ENCODE measurements around the gene PLEKHA7. TPM values are rescaled to one million over a fixed set of nuclear protein-coding genes. Genes with fewer than 3 reads are reported as not detected.

Gene PLEKHA7
- total and polyA plus RNA-seq, 5 donors, result 16.2 to 44.6 (median 33.8) TPM

- Histone ChIP-seq H3K4me3 (ENCODE audit: low read length) (no peak overlapping the region), H3K27ac (ENCODE audit: low read length) (peak overlapping the region; percentile 38), H3K9me3 (ENCODE audit: control insufficient read depth, low read length) (no peaks in the 10 kb centered on the region), H3K4me1 (ENCODE audit: control insufficient read depth, insufficient read depth, low read length) (peaks cover 23% of the 10 kb centered on the region), H3K27me3 (ENCODE audit: control insufficient read depth, insufficient read depth) (no peaks in the 10 kb centered on the region)
- WGBS, result 39% methylated on average over 7 of the region's 7 CpGs
- DNase-seq (peak; percentile 64 to 81 (median 76)), ATAC-seq (peak; percentile 77 to 81)
- intact Hi-C loops (cut with DNase I), result loop anchor here in 3 of 4 donors (5.0 to 10.0 kb wide), 6 partner anchors 97 to 279 kb away; partner anchors contain the start of gene PLEKHA7 (in 1 of the 3)
Measured at GRCh38 chr11:16785520-16786128, 228.6 kb downstream of the PLEKHA7 start.

GRCh38 chr11:16784666-16785065 is 229.5 kb downstream of the PLEKHA7 start:
- Histone ChIP-seq H3K4me3 (ENCODE audit: low read length) (no peak overlapping the region), H3K27ac (ENCODE audit: low read length) (peak overlapping the region; percentile 38), H3K9me3 (ENCODE audit: control insufficient read depth, low read length) (no peaks in the 10 kb centered on the region), H3K27me3 (ENCODE audit: control insufficient read depth, insufficient read depth) (no peaks in the 10 kb centered on the region), H3K4me1 (ENCODE audit: control insufficient read depth, insufficient read depth, low read length) (peaks cover 23% of the 10 kb centered on the region)
- WGBS, result 23% methylated on average over 2 of the region's 2 CpGs
- no peak for DNase-seq
- peak; percentile 27 to 42 for ATAC-seq
- intact Hi-C loops (cut with DNase I), result loop anchor here in 3 of 4 donors (5.0 to 10.0 kb wide), 6 partner anchors 98 to 280 kb away; partner anchors contain the start of gene PLEKHA7 (in 1 of the 3)

GRCh38 chr11:16784097-16784496 is 230.1 kb downstream of the PLEKHA7 start:
- no peak for ATAC-seq
- Histone ChIP-seq H3K9me3 (ENCODE audit: control insufficient read depth, low read length) (no peaks in the 10 kb centered on the region), H3K4me1 (ENCODE audit: control insufficient read depth, insufficient read depth, low read length) (peaks cover 19% of the 10 kb centered on the region), H3K27ac (ENCODE audit: low read length) (no peak overlapping the region), H3K4me3 (ENCODE audit: low read length) (no peak overlapping the region), H3K27me3 (ENCODE audit: control insufficient read depth, insufficient read depth) (no peaks in the 10 kb centered on the region)
- WGBS, result 63% methylated on average over 2 of the region's 2 CpGs
- no peak for DNase-seq
- intact Hi-C loops (cut with DNase I), result loop anchor here in 3 of 4 donors (10.0 kb wide), 3 partner anchors 151 to 281 kb away; no protein-coding TSS in a partner anchor

GRCh38 chr11:16783321-16783801 is 230.9 kb downstream of the PLEKHA7 start:
- Histone ChIP-seq H3K27me3 (ENCODE audit: control insufficient read depth, insufficient read depth) (no peaks in the 10 kb centered on the region), H3K4me3 (ENCODE audit: low read length) (no peak overlapping the region), H3K9me3 (ENCODE audit: control insufficient read depth, low read length) (no peaks in the 10 kb centered on the region), H3K4me1 (ENCODE audit: control insufficient read depth, insufficient read depth, low read length) (peaks cover 16% of the 10 kb centered on the region), H3K27ac (ENCODE audit: low read length) (no peak overlapping the region)
- peak in 1 of 3 donors; percentile 57 for DNase-seq
- 90% methylated on average over 22 of the region's 22 CpGs for WGBS
- no peak for ATAC-seq
- intact Hi-C loops (cut with DNase I), result loop anchor here in 3 of 4 donors (10.0 kb wide), 3 partner anchors 151 to 281 kb away; no protein-coding TSS in a partner anchor

GRCh38 chr11:16781936-16782919 is 232.0 kb downstream of the PLEKHA7 start:
- Histone ChIP-seq H3K4me1 (ENCODE audit: control insufficient read depth, insufficient read depth, low read length) (peaks cover 16% of the 10 kb centered on the region), H3K9me3 (ENCODE audit: control insufficient read depth, low read length) (no peaks in the 10 kb centered on the region), H3K4me3 (ENCODE audit: low read length) (no peak overlapping the region), H3K27me3 (ENCODE audit: control insufficient read depth, insufficient read depth) (no peaks in the 10 kb centered on the region), H3K27ac (ENCODE audit: low read length) (no peak overlapping the region)
- ATAC-seq (no peak), DNase-seq (no peak)
- intact Hi-C loops (cut with DNase I), result loop anchor here in 3 of 4 donors (10.0 kb wide), 3 partner anchors 153 to 283 kb away; no protein-coding TSS in a partner anchor
- 80% methylated on average over 11 of the region's 11 CpGs for WGBS

GRCh38 chr11:16780698-16781550 is 233.3 kb downstream of the PLEKHA7 start:
- H3K9me3 ChIP-seq (ENCODE audit: control insufficient read depth, low read length), result no peaks in the 10 kb centered on the region
- peaks cover 8% of the 10 kb centered on the region for H3K4me1 ChIP-seq (ENCODE audit: control insufficient read depth, insufficient read depth, low read length)
- WGBS, result 85% methylated on average over 19 of the region's 19 CpGs
- ATAC-seq (no peak), DNase-seq (no peak)
- no peaks in the 10 kb centered on the region for H3K27me3 ChIP-seq (ENCODE audit: control insufficient read depth, insufficient read depth)
- H3K27ac ChIP-seq (ENCODE audit: low read length), result no peak overlapping the region
- no peak overlapping the region for H3K4me3 ChIP-seq (ENCODE audit: low read length)
- intact Hi-C loops (cut with DNase I), result loop anchor here in 3 of 4 donors (10.0 kb wide), 3 partner anchors 154 to 284 kb away; no protein-coding TSS in a partner anchor

GRCh38 chr11:16780146-16780545 is 234.1 kb downstream of the PLEKHA7 start:
- peaks cover 4% of the 10 kb centered on the region for H3K4me1 ChIP-seq (ENCODE audit: control insufficient read depth, insufficient read depth, low read length)
- WGBS, result 78% methylated on average over 2 of the region's 2 CpGs
- peak in 2 of 3 donors; percentile 58 to 61 for DNase-seq
- H3K4me3 ChIP-seq (ENCODE audit: low read length), result no peak overlapping the region
- intact Hi-C loops (cut with DNase I), result loop anchor here in 3 of 4 donors (10.0 kb wide), 3 partner anchors 155 to 285 kb away; no protein-coding TSS in a partner anchor
- no peaks in the 10 kb centered on the region for H3K9me3 ChIP-seq (ENCODE audit: control insufficient read depth, low read length)
- no peaks in the 10 kb centered on the region for H3K27me3 ChIP-seq (ENCODE audit: control insufficient read depth, insufficient read depth)
- H3K27ac ChIP-seq (ENCODE audit: low read length), result no peak overlapping the region
- ATAC-seq, result peak in 1 of 2 donors; percentile 18

- no peak overlapping the region for H3K4me3 ChIP-seq (ENCODE audit: low read length)
- no peaks in the 10 kb centered on the region for H3K9me3 ChIP-seq (ENCODE audit: control insufficient read depth, low read length)
- intact Hi-C loops (cut with DNase I), result no loop called here
- H3K27ac ChIP-seq (ENCODE audit: low read length), result no peak overlapping the region
- no peaks in the 10 kb centered on the region for H3K4me1 ChIP-seq (ENCODE audit: control insufficient read depth, insufficient read depth, low read length)
- H3K27me3 ChIP-seq (ENCODE audit: control insufficient read depth, insufficient read depth), result no peaks in the 10 kb centered on the region
- DNase-seq (peak in 2 of 3 donors; percentile 63 to 64), ATAC-seq (peak; percentile 22 to 38)
- WGBS, result 75% methylated on average over 8 of the region's 8 CpGs
Measured at GRCh38 chr11:16779436-16779835, 234.8 kb downstream of the PLEKHA7 start.

- DNase-seq (no peak), ATAC-seq (no peak)
- Histone ChIP-seq H3K27ac (ENCODE audit: low read length) (no peak overlapping the region), H3K4me1 (ENCODE audit: control insufficient read depth, insufficient read depth, low read length) (no peaks in the 10 kb centered on the region), H3K27me3 (ENCODE audit: control insufficient read depth, insufficient read depth) (no peaks in the 10 kb centered on the region), H3K4me3 (ENCODE audit: low read length) (no peak overlapping the region), H3K9me3 (ENCODE audit: control insufficient read depth, low read length) (no peaks in the 10 kb centered on the region)
- 85% methylated on average over 8 of the region's 8 CpGs for WGBS
- intact Hi-C loops (cut with DNase I), result no loop called here
Measured at GRCh38 chr11:16778876-16779275, 235.3 kb downstream of the PLEKHA7 start.

- Histone ChIP-seq H3K27ac (ENCODE audit: low read length) (no peak overlapping the region), H3K27me3 (ENCODE audit: control insufficient read depth, insufficient read depth) (no peaks in the 10 kb centered on the region), H3K4me3 (ENCODE audit: low read length) (no peak overlapping the region), H3K4me1 (ENCODE audit: control insufficient read depth, insufficient read depth, low read length) (no peaks in the 10 kb centered on the region), H3K9me3 (ENCODE audit: control insufficient read depth, low read length) (no peaks in the 10 kb centered on the region)
- intact Hi-C loops (cut with DNase I), result no loop called here
- DNase-seq (no peak), ATAC-seq (no peak)
- 76% methylated on average over 6 of the region's 6 CpGs for WGBS
Measured at GRCh38 chr11:16778286-16778685, 235.9 kb downstream of the PLEKHA7 start.

Data from right cardiac atrium (tissue), 5 donors.